Body of pancreas (tissue), 4 donors: ENCODE results near the gene HMCN1.

ENCODE experiments used
- CTCF ChIP-seq, 7 experiments: fragments of 450-650 bp in 4 of 7; fragments of 200-600 bp in 3 of 7; sonication (generic) in 3 of 7; IDR thresholded peaks; one replicate each; pipeline ENCODE4 v1.5.1; 2016 to 2019; ENCODE audit warnings: antibody characterized with exemption in 7 of 7
- POLR2A ChIP-seq, 3 donors: fragments of 450-650 bp; IDR thresholded peaks; one replicate each; pipeline ENCODE4 v1.6.1; 2016; ENCODE audit warnings: antibody characterized with exemption in 3 of 3, mild to moderate bottlenecking in 2 of 3

DNA sequence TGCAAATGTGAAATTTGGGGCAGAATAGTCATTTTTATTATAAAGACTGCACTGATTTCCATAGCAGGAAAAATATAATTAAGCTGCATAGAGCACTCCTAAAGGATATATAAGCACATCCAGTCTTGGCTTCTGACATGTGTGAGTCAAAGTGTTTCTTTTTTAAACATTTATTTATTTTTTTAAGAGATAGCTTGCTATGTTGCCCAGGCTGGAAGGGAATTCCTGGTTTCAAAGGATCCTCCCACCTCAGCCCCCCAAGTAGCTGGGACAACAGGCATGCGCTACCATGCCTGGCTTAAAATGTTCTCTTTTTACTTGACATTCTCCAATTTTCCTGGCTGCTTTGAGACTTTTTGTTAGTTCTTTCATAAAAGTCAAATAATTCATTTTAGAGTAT lies 126.1 kb downstream of the HMCN1 start:
- TF ChIP-seq CTCF (IDR thresholded peaks at IDR 0.05) (no peak), POLR2A (IDR thresholded peaks at IDR 0.05) (no peak)
